NCI-H1417 (cell line): ENCODE data around the gene MAJIN.
A peak's percentile ranks its signal among the peaks of the same experiment; 100 is the strongest.
"Not testable (repeated sequence)": the region's sequence is repeated elsewhere in the genome, so short reads cannot be mapped to it uniquely, and the experiment has no call there.

ENCODE experiments used
- DNase-seq, 3 experiments: peaks; one replicate each; lab custom pipeline; 2025; lab: John Stamatoyannopoulos, UW

The MAJIN gene

GRCh38 chr11:64990222-64990923 is 18.5 kb upstream of the MAJIN start:
- no peak for DNase-seq

GRCh38 chr11:64989416-64989815 is 17.5 kb upstream of the MAJIN start:
- no peak for DNase-seq

GRCh38 chr11:64987998-64988854 is 16.3 kb upstream of the MAJIN start:
- DNase-seq, result no peak

GRCh38 chr11:64983339-64983738 is 11.4 kb upstream of the MAJIN start:
- DNase-seq, result not testable (repeated sequence)

GRCh38 chr11:64976651-64977050 is 4.7 kb upstream of the MAJIN start:
- no peak for DNase-seq

GRCh38 chr11:64974124-64974523 is 2.2 kb upstream of the MAJIN start:
- no peak for DNase-seq

GRCh38 chr11:64970731-64971151 is 1.2 kb downstream of the MAJIN start:
- no peak for DNase-seq

GRCh38 chr11:64969209-64969608 is 2.7 kb downstream of the MAJIN start:
- no peak for DNase-seq

- no peak for DNase-seq
These were observed 4.5 kb downstream of the MAJIN start for GRCh38 chr11:64967375-64967774.

- no peak for DNase-seq
These were observed 8.8 kb downstream of the MAJIN start for GRCh38 chr11:64963072-64963631.

GRCh38 chr11:64960719-64961118 is 11.2 kb downstream of the MAJIN start:
- no peak for DNase-seq

- DNase-seq, result no peak
These were observed 12.4 kb downstream of the MAJIN start for GRCh38 chr11:64959498-64959897.

GRCh38 chr11:64954201-64954600 is 17.7 kb downstream of the MAJIN start:
- DNase-seq, result no peak

GRCh38 chr11:64951529-64951928 is 20.4 kb downstream of the MAJIN start:
- peak in 1 of 3 experiments; percentile 35 for DNase-seq

GRCh38 chr11:64947208-64947814 is 24.6 kb downstream of the MAJIN start:
- no peak for DNase-seq

GRCh38 chr11:64936539-64936938 is 35.4 kb downstream of the MAJIN start:
- DNase-seq, result no peak

- peak in 1 of 3 experiments; percentile 75 for DNase-seq
These were observed 36.4 kb downstream of the MAJIN start, which contains the start of gene GPHA2 for GRCh38 chr11:64935359-64936081. GPHA2 (minus strand) TSS chr11:64935893; CDS start chr11:64935460, 433 bp downstream.

- no peak for DNase-seq
These were observed 37.1 kb downstream of the MAJIN start for GRCh38 chr11:64934682-64935358.

GRCh38 chr11:64933935-64934681 is 37.8 kb downstream of the MAJIN start:
- no peak for DNase-seq

GRCh38 chr11:64933213-64933934 is 38.5 kb downstream of the MAJIN start:
- no peak for DNase-seq
